ENCODE data around the gene CD9. TPM values are rescaled to one million over a fixed set of nuclear protein-coding genes. Genes with fewer than 3 reads are reported as not detected.

Gene CD9
- polyA plus RNA-seq, 1 of the 3 experiments (the other 2 are of a cell fraction), result 76.6 TPM

- WGBS (ENCODE audit: low lambda C conversion rate), result 95% methylated on average over 16 of the region's 16 CpGs
- Histone ChIP-seq H3K9ac (no peak overlapping the region), H3F3A (replicated peaks; ENCODE audit: insufficient read depth) (no peaks in the 10 kb centered on the region), H3K4me2 (no peak overlapping the region), H3K27me3 (ENCODE audit: insufficient read depth) (no peaks in the 10 kb centered on the region), H3K4me3 (ENCODE audit: low read depth in 2 of 2, low read length in 1 of 2) (no peak overlapping the region), H3K79me2 (ENCODE audit: insufficient read depth) (no peaks in the 10 kb centered on the region), H3K36me3 (replicated peaks in 1 of 2; ENCODE audit: control insufficient read depth in 1 of 2, insufficient read depth in 2 of 2, low read length in 1 of 2) (no peaks in the 10 kb centered on the region), H2AFZ (ENCODE audit: low read depth) (no peak overlapping the region), H3K27ac (ENCODE audit: low read depth in 2 of 2, low read length in 1 of 2) (no peak overlapping the region), H3K4me1 (ENCODE audit: control insufficient read depth in 1 of 2, insufficient read depth in 2 of 2, low read depth in 1 of 2, low read length in 1 of 2) (peaks cover 0 to 32% of the 10 kb centered on the region in 2 experiments; a peak in 1 of 4 replicates), H3K9me2 (no peaks in the 10 kb centered on the region), H3K9me3 (no peaks in the 10 kb centered on the region), H4K20me1 (ENCODE audit: insufficient read depth) (no peaks in the 10 kb centered on the region)
- TF ChIP-seq ELF1 (IDR thresholded peaks at IDR 0.05) (no peak), RFX5 (IDR thresholded peaks at IDR 0.05; ENCODE audit: low read length) (no peak), EP300 (IDR thresholded peaks at IDR 0.05; ENCODE audit: borderline replicate concordance in 1 of 2, low read depth in 1 of 2, low read length in 1 of 2) (no peak), MEF2A (IDR thresholded peaks at IDR 0.05; ENCODE audit: borderline replicate concordance, low read depth) (no peak), GABPA (IDR thresholded peaks at IDR 0.05; ENCODE audit: low read depth) (no peak)
- TF ChIP-seq, protein P1, sequence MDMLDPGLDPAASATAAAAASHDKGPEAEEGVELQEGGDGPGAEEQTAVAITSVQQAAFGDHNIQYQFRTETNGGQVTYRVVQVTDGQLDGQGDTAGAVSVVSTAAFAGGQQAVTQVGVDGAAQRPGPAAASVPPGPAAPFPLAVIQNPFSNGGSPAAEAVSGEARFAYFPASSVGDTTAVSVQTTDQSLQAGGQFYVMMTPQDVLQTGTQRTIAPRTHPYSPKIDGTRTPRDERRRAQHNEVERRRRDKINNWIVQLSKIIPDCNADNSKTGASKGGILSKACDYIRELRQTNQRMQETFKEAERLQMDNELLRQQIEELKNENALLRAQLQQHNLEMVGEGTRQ (IDR thresholded peaks at IDR 0.05; ENCODE audit: borderline replicate concordance, low read depth, low read length), result no peak
- DNase-seq, result no peak
- ChIA-PET POLR2A (no interaction called here), CTCF (interaction anchor here (0.8 to 1.8 kb wide), 3 partner anchors 9 to 75 kb away, joined by 3 to 8 read pairs (median 3); no protein-coding TSS in a partner anchor)
Measured at GRCh38 chr12:6269986-6270385, 69.8 kb downstream of the CD9 start.

DNA sequence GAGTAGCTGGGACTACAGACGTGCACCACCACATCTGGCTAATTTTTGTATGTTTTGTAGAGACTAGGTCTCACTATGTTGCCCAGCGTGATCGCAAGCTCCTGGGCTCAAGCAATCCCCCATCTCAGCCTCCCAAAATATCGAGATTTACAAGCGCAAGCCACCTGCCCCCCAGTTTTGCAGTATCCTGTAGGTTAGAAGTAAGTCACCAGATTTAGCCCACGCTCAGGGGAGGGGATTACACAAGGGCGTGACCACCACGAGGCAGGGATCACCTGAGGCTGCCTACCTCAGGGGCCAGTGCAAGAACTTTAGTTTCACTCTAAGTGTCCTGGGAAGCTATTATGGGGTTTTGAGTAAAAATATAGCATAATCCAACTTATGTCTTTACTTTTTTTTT is 71.1 kb downstream of the CD9 start:
- POLR2A ChIA-PET, result no interaction called here
- Histone ChIP-seq H3K4me3 (ENCODE audit: low read depth in 2 of 2, low read length in 1 of 2) (no peak overlapping the region), H3K9me2 (no peaks in the 10 kb centered on the region), H3K4me2 (no peak overlapping the region), H3K4me1 (ENCODE audit: control insufficient read depth in 1 of 2, insufficient read depth in 2 of 2, low read depth in 1 of 2, low read length in 1 of 2) (peaks cover 0 to 30% of the 10 kb centered on the region in 2 experiments; a peak in 1 of 4 replicates), H3K79me2 (ENCODE audit: insufficient read depth) (no peaks in the 10 kb centered on the region), H3K36me3 (replicated peaks in 1 of 2; ENCODE audit: control insufficient read depth in 1 of 2, insufficient read depth in 2 of 2, low read length in 1 of 2) (no peaks in the 10 kb centered on the region), H3F3A (replicated peaks; ENCODE audit: insufficient read depth) (peaks cover 1% of the 10 kb centered on the region), H3K9ac (no peak overlapping the region), H3K9me3 (no peaks in the 10 kb centered on the region), H3K27me3 (ENCODE audit: insufficient read depth) (no peaks in the 10 kb centered on the region), H2AFZ (ENCODE audit: low read depth) (no peak overlapping the region), H4K20me1 (ENCODE audit: insufficient read depth) (no peaks in the 10 kb centered on the region), H3K27ac (ENCODE audit: low read depth in 2 of 2, low read length in 1 of 2) (no peak overlapping the region)
- CTCF ChIA-PET, result interaction anchor here (1.8 kb wide), 1 partner anchor 76 kb away, joined by 8 read pairs; no protein-coding TSS in a partner anchor
- TF ChIP-seq, protein P1 (IDR thresholded peaks at IDR 0.05; ENCODE audit: borderline replicate concordance, low read depth, low read length), result no peak
- TF ChIP-seq CHD2 (IDR thresholded peaks at IDR 0.05; ENCODE audit: low read length, partially characterized antibody) (no peak), MEF2A (IDR thresholded peaks at IDR 0.05; ENCODE audit: borderline replicate concordance, low read depth) (no peak), TCF12 (IDR thresholded peaks at IDR 0.05) (no peak), IRF3 (IDR thresholded peaks at IDR 0.05; ENCODE audit: low read depth, low read length) (no peak), YY1 (IDR thresholded peaks at IDR 0.05; ENCODE audit: low read depth) (no peak), RAD21 (IDR thresholded peaks at IDR 0.05; ENCODE audit: low read length) (no peak), FOSL2 (IDR thresholded peaks at IDR 0.05; ENCODE audit: borderline replicate concordance, low read depth) (no peak), RCOR1 (IDR thresholded peaks at IDR 0.05; ENCODE audit: low read length) (no peak), NFIC (IDR thresholded peaks at IDR 0.05; ENCODE audit: borderline replicate concordance) (no peak), RXRA (IDR thresholded peaks at IDR 0.05; ENCODE audit: borderline replicate concordance, low read depth) (no peak)
- 86% methylated on average over 8 of the region's 8 CpGs for WGBS (ENCODE audit: low lambda C conversion rate)
- DNase-seq, result no peak
